Psoas muscle (tissue), 8 donors: Measurements from ENCODE around the gene MYO9B. TPM values are rescaled to one million over a fixed set of nuclear protein-coding genes. Genes with fewer than 3 reads are reported as not detected.
A peak's percentile ranks its signal among the peaks of the same experiment; 100 is the strongest.
"Not testable (repeated sequence)": the region's sequence is repeated elsewhere in the genome, so short reads cannot be mapped to it uniquely, and the experiment has no call there.

Experiments
- ATAC-seq, 4 donors: fragments of 200-7000 bp; cut with Tn5 transposase; one replicate each; pipeline ENCODE4 v1.9.1; 2020; ENCODE audit warnings: moderate library complexity in 3 of 4, mild to moderate bottlenecking in 2 of 4
- DNase-seq, 2 donors: peaks; one replicate each; pipeline ENCODE4 v3.0.0-alpha.2; 2020
- H3K27ac ChIP-seq: fragments of 200-600 bp; one replicate; pipeline ENCODE4 v1.8.0; 2022
- H3K27me3 ChIP-seq, 3 donors: fragments of 200-600 bp in 1 of 3; one replicate each; pipeline versions ENCODE4 v1.6.1 to v1.8.0; 2013 to 2022; ENCODE audit warnings: low read length in 2 of 3, mild to moderate bottlenecking in 2 of 3, moderate library complexity in 1 of 3; ENCODE audit not compliant: insufficient read depth in 3 of 3
- H3K36me3 ChIP-seq, 2 donors: fragments of 200-600 bp in 1 of 2; one replicate each; pipeline versions ENCODE4 v1.6.1 to v1.8.0; 2013 to 2022; ENCODE audit warnings: low read depth in 1 of 2, mild to moderate bottlenecking in 1 of 2, moderate library complexity in 1 of 2; ENCODE audit not compliant: insufficient read depth in 1 of 2
- H3K4me1 ChIP-seq: fragments of 200-600 bp; one replicate; pipeline ENCODE4 v1.8.0; 2022
- H3K4me3 ChIP-seq: fragments of 200-600 bp; one replicate; pipeline ENCODE4 v1.8.0; 2022; ENCODE audit warnings: mild to moderate bottlenecking
- H3K9me3 ChIP-seq: fragments of 200-600 bp; one replicate; pipeline ENCODE4 v1.8.0; 2022
- WGBS, 3 donors: extraction: QIAGEN DNeasy Blood & Tissue Kit; methylation state at CpG; one replicate each; pipeline versions ENCODE4 v1.1.6 to v1.1.7; 2013; 5-methylcytosine and 5-hydroxymethylcytosine counted together
- intact Hi-C, 2 donors: fragments of 100-400 bp; cut with DNase I; formaldehyde crosslinking; loops; one replicate each; pipeline versions ENCODE4 v1.11.0 to v1.14.2; 2022
- polyA plus RNA-seq, 3 donors: library from polyadenylated mRNA; stranded (reverse); fragments of 200-250 nt; gene quantifications; one replicate each; pipeline ENCODE4 v1.2.3, GENCODE V29; 2013
- total RNA-seq, 4 donors: library from RNA; stranded (reverse); fragmentation: NEBNext Ultra II Directional in 2 of 4; extraction: Animal tissue kit (Norgen Biotek cat#: 25700) in 2 of 4; gene quantifications; one replicate each; pipeline versions ENCODE4 v1.2.1 to v1.2.4, GENCODE V29; 2021 to 2023
- TF ChIP-seq, protein P1 (sequence below): fragments of 200-600 bp; IDR thresholded peaks from one replicate; pipeline ENCODE4 v1.8.0; 2022; ENCODE audit warnings: antibody characterized with exemption
- donor health status: healthy with polysubstance abuse.
- donor health status: DM: no; HTN: no; CAD: no; lungs with moderate emphysema.
- donor health status: Bipolar disorder and iron deficiency.
- donor health status: healthy.
- donor health status: DM: yes; HTN: yes; CAD: no.
- donor health status: DM: no; HTN: no; CAD: no.
- donor health status: DM: no; HTN: no; CAD: no.
- donor health status: DM: yes; HTN: yes; CAD: no.

The MYO9B gene
- total and polyA plus RNA-seq, 7 donors: 9.0 to 23.7 (median 15.1) TPM

GRCh38 chr19:17136021-17136420 lies 60.4 kb downstream of the MYO9B start:
- Histone ChIP-seq H3K27ac (peak overlapping the region; percentile 85), H3K36me3 (no peaks in the 10 kb centered on the region), H3K4me3 (peak overlapping the region; percentile 52), H3K27me3 (no peaks in the 10 kb centered on the region), H3K9me3 (no peaks in the 10 kb centered on the region), H3K4me1 (peaks cover 34% of the 10 kb centered on the region)
- peak in 3 of 4 donors; percentile 2 to 6 (median 5) for ATAC-seq
- 59 to 62% (median 60%) methylated on average over 9 of the region's 9 CpGs for WGBS, 3 donors
- no peak for DNase-seq
- TF ChIP-seq, protein P1, sequence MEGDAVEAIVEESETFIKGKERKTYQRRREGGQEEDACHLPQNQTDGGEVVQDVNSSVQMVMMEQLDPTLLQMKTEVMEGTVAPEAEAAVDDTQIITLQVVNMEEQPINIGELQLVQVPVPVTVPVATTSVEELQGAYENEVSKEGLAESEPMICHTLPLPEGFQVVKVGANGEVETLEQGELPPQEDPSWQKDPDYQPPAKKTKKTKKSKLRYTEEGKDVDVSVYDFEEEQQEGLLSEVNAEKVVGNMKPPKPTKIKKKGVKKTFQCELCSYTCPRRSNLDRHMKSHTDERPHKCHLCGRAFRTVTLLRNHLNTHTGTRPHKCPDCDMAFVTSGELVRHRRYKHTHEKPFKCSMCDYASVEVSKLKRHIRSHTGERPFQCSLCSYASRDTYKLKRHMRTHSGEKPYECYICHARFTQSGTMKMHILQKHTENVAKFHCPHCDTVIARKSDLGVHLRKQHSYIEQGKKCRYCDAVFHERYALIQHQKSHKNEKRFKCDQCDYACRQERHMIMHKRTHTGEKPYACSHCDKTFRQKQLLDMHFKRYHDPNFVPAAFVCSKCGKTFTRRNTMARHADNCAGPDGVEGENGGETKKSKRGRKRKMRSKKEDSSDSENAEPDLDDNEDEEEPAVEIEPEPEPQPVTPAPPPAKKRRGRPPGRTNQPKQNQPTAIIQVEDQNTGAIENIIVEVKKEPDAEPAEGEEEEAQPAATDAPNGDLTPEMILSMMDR: no peak
- intact Hi-C loops: loop anchor here in 1 of 2 donors (5.0 kb wide), 1 partner anchor 59 kb away; the partner anchor contains the start of genes HAUS8 and MYO9B

- H3K27me3 ChIP-seq: no peaks in the 10 kb centered on the region
- intact Hi-C loops: loop anchor here in 1 of 2 donors (5.0 kb wide), 1 partner anchor 59 kb away; the partner anchor contains the start of genes HAUS8 and MYO9B
- DNase-seq (no peak), ATAC-seq (no peak)
- TF ChIP-seq, protein P1: no peak
- H3K4me3 ChIP-seq: no peak overlapping the region
- WGBS, 3 donors: 82 to 90% (median 86%) methylated on average over 11 of the region's 11 CpGs
- peak overlapping the region; percentile 85 for H3K27ac ChIP-seq
- H3K9me3 ChIP-seq: no peaks in the 10 kb centered on the region
- H3K36me3 ChIP-seq: no peaks in the 10 kb centered on the region
- H3K4me1 ChIP-seq: peaks cover 34% of the 10 kb centered on the region
Measured at GRCh38 chr19:17136617-17137016, 61.0 kb downstream of the MYO9B start.

DNA sequence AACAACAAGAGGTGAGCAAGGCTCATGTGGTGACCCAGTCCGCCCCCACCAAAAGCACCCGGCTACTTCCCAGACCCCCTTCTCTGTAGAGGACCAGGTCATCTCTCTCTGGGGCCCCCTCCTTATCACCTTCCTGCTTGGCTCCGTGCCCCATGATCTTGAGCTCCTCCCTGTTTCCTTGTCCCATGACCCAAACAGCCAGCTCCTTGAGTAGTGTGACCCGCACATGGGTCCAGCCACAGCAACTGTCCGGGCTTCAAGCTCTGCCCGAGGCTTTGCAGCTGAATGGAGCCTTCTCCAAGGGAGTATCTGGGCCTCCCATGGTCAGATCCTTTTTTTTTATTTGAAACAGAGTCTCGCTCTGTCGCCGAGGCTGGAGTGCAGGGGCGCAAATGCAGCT lies 61.8 kb downstream of the MYO9B start:
- Histone ChIP-seq H3K27ac (peak overlapping the region; percentile 52), H3K4me1 (peaks cover 34% of the 10 kb centered on the region), H3K9me3 (no peaks in the 10 kb centered on the region), H3K4me3 (no peak overlapping the region), H3K36me3 (no peaks in the 10 kb centered on the region), H3K27me3 (no peaks in the 10 kb centered on the region)
- intact Hi-C loops: loop anchor here in 1 of 2 donors (5.0 kb wide), 1 partner anchor 60 kb away; the partner anchor contains the start of genes HAUS8 and MYO9B
- ATAC-seq (no peak), DNase-seq (no peak)
- TF ChIP-seq, protein P1: no peak
- 84 to 89% (median 87%) methylated on average over 10 of the region's 10 CpGs for WGBS, 3 donors

- DNase-seq, H3K4me3 ChIP-seq, H3K27me3 ChIP-seq, H3K36me3 ChIP-seq, H3K9me3 ChIP-seq: not testable (repeated sequence)
- ATAC-seq: peak in 3 of 4 donors; percentile 26 to 45 (median 36)
- H3K27ac ChIP-seq: peak overlapping the region; percentile 77
- 74 to 88% (median 85%) methylated on average over 10 of the region's 10 CpGs for WGBS, 3 donors
- intact Hi-C loops: loop anchor here in 1 of 2 donors (5.0 kb wide), 1 partner anchor 61 kb away; the partner anchor contains the start of genes HAUS8 and MYO9B
- H3K4me1 ChIP-seq: peaks cover 34% of the 10 kb centered on the region
Measured at GRCh38 chr19:17138052-17138846, 62.7 kb downstream of the MYO9B start.

- ATAC-seq (peak; percentile 12 to 81 (median 73)), DNase-seq (no peak)
- H3K27ac ChIP-seq: peak overlapping the region; percentile 77
- no peaks in the 10 kb centered on the region for H3K36me3 ChIP-seq
- 54 to 62% (median 54%) methylated on average over 10 of the region's 10 CpGs for WGBS, 3 donors
- H3K27me3 ChIP-seq: no peaks in the 10 kb centered on the region
- peaks cover 34% of the 10 kb centered on the region for H3K4me1 ChIP-seq
- H3K9me3 ChIP-seq: no peaks in the 10 kb centered on the region
- intact Hi-C loops: loop anchor here in 1 of 2 donors (5.0 kb wide), 1 partner anchor 62 kb away; the partner anchor contains the start of genes HAUS8 and MYO9B
- no peak overlapping the region for H3K4me3 ChIP-seq
- TF ChIP-seq, protein P1: no peak
Measured at GRCh38 chr19:17138937-17139598, 63.5 kb downstream of the MYO9B start.

- intact Hi-C loops: loop anchor here in 1 of 2 donors (10.0 kb wide), 1 partner anchor 60 kb away; no protein-coding TSS in a partner anchor
- H3K36me3 ChIP-seq, H3K27ac ChIP-seq, H3K27me3 ChIP-seq, H3K4me1 ChIP-seq, H3K4me3 ChIP-seq, ATAC-seq, H3K9me3 ChIP-seq: not testable (repeated sequence)
- DNase-seq: peak; percentile 58 to 59
- WGBS, 3 donors: 40 to 67% (median 45%) methylated on average over 13 of the region's 13 CpGs
Measured at GRCh38 chr19:17144771-17145170, 69.2 kb downstream of the MYO9B start.
